Smooth muscle cell (in vitro differentiated cells): Measurements from ENCODE around the gene LRCH1. TPM values are rescaled to one million over a fixed set of nuclear protein-coding genes. Genes with fewer than 3 reads are reported as not detected.

Source experiments
- DNase-seq: peaks from one replicate; lab custom pipeline; 2025; ENCODE audit not compliant: unreplicated experiment; lab: John Stamatoyannopoulos, UW
- H2AFZ ChIP-seq: fragments of 200-600 bp; sonication (generic); 2 replicates; pipeline ENCODE4 v1.6.0; 2016; ENCODE audit warnings: antibody characterized with exemption, low read depth, mild to moderate bottlenecking
- H3F3A ChIP-seq: fragments of 200-600 bp; sonication (generic); 2 replicates; pipeline ENCODE4 v1.6.0; 2017; ENCODE audit warnings: antibody characterized with exemption, low read depth
- H3K27ac ChIP-seq: fragments of 200-600 bp; sonication (generic); 2 replicates; pipeline ENCODE4 v1.5.1; 2016; ENCODE audit warnings: low read depth, mild to moderate bottlenecking
- H3K27me3 ChIP-seq: fragments of 200-600 bp; sonication (generic); 2 replicates; pipeline ENCODE4 v1.6.1; 2016; ENCODE audit warnings: low read depth, mild to moderate bottlenecking
- H3K36me3 ChIP-seq: fragments of 200-600 bp; sonication (generic); 2 replicates; pipeline ENCODE4 v1.5.1; 2016; ENCODE audit warnings: low read depth
- H3K4me1 ChIP-seq: fragments of 200-600 bp; sonication (generic); 2 replicates; pipeline ENCODE4 v1.5.1; 2016; ENCODE audit warnings: low read depth
- H3K4me2 ChIP-seq: fragments of 200-600 bp; sonication (generic); 2 replicates; pipeline ENCODE4 v1.6.0; 2016; ENCODE audit warnings: mild to moderate bottlenecking
- H3K4me3 ChIP-seq: fragments of 200-600 bp; sonication (generic); 2 replicates; pipeline ENCODE4 v1.5.1; 2016; ENCODE audit warnings: mild to moderate bottlenecking
- H3K79me2 ChIP-seq: fragments of 200-600 bp; sonication (generic); 2 replicates; pipeline ENCODE4 v1.6.0; 2016; ENCODE audit warnings: low read depth, mild to moderate bottlenecking
- H3K9ac ChIP-seq: fragments of 200-600 bp; sonication (generic); 2 replicates; pipeline ENCODE4 v1.6.0; 2016; ENCODE audit warnings: low read depth
- H3K9me3 ChIP-seq: fragments of 200-600 bp; sonication (generic); replicated peaks from 2 replicates; pipeline ENCODE4 v1.5.1; 2016; ENCODE audit warnings: low read depth
- H4K20me1 ChIP-seq: fragments of 200-600 bp; sonication (generic); 2 replicates; pipeline ENCODE4 v1.6.0; 2016; ENCODE audit warnings: low read depth
- CTCF ChIP-seq: fragments of 200-600 bp; sonication (generic); IDR thresholded peaks from 2 replicates; pipeline ENCODE4 v1.5.1; 2017; ENCODE audit warnings: borderline replicate concordance, mild to moderate bottlenecking, antibody characterized with exemption; ENCODE audit not compliant: insufficient read depth, poor library complexity, severe bottlenecking
- WGBS: methylation state at CpG from one replicate; pipeline ENCODE4 v1.1.7; 2016; ENCODE audit warnings: low lambda C conversion rate; 5-methylcytosine and 5-hydroxymethylcytosine counted together
- polyA plus RNA-seq: library from polyadenylated mRNA; unstranded; fragments of >200 nt; fragmentation: Nextera tagmentation; extraction: Ambion mirVana; gene quantifications from 2 replicates; pipeline ENCODE4 v1.2.1, GENCODE V29; 2016
- total RNA-seq: library from RNA; depleted of rRNA; stranded (reverse); fragments of >200 nt; gene quantifications from 2 replicates; pipeline ENCODE4 v1.2.3, GENCODE V29; 2014

Gene LRCH1
- total and polyA plus RNA-seq, 2 experiments from 2014 or later = 9.4 to 27.7 TPM

GRCh38 chr13:46628622-46629365, 75.8 kb downstream of the LRCH1 start:
- H3K27me3 ChIP-seq = no peaks in the 10 kb centered on the region
- H3K4me3 ChIP-seq = no peak overlapping the region
- H3K27ac ChIP-seq = no peak overlapping the region
- H3K4me2 ChIP-seq = no peak overlapping the region
- no peak for DNase-seq
- no peaks in the 10 kb centered on the region for H3K36me3 ChIP-seq
- peaks cover 57% of the 10 kb centered on the region for H4K20me1 ChIP-seq
- peaks cover 19% of the 10 kb centered on the region for H3F3A ChIP-seq
- peaks cover 94% of the 10 kb centered on the region for H3K79me2 ChIP-seq
- no peaks in the 10 kb centered on the region for H3K9me3 ChIP-seq
- no peak overlapping the region for H3K9ac ChIP-seq
- H2AFZ ChIP-seq = no peak overlapping the region
- WGBS = 92% methylated on average over 7 of the region's 7 CpGs
- no peak for TF ChIP-seq CTCF
- peaks cover 24% of the 10 kb centered on the region for H3K4me1 ChIP-seq

- no peak overlapping the region for H2AFZ ChIP-seq
Measured at GRCh38 chr13:46629811-46630413, 76.9 kb downstream of the LRCH1 start.

GRCh38 chr13:46630431-46631178, 77.6 kb downstream of the LRCH1 start:
- TF ChIP-seq CTCF = no peak
- 6% methylated on average over 1 of the region's 1 CpG for WGBS
- Histone ChIP-seq H3K4me1 (peaks cover 27% of the 10 kb centered on the region), H3F3A (peaks cover 19% of the 10 kb centered on the region), H3K4me3 (no peak overlapping the region), H3K27ac (peak overlapping the region; percentile 15), H3K9me3 (no peaks in the 10 kb centered on the region), H3K9ac (no peak overlapping the region), H3K36me3 (no peaks in the 10 kb centered on the region), H2AFZ (no peak overlapping the region), H3K4me2 (peak overlapping the region; percentile 58), H3K79me2 (peaks cover 91% of the 10 kb centered on the region), H3K27me3 (no peaks in the 10 kb centered on the region), H4K20me1 (peaks cover 53% of the 10 kb centered on the region)
- DNase-seq = no peak

More at GRCh38 chr13:46629811-46630413, 76.9 kb downstream of the LRCH1 start:
- no peak for DNase-seq
- Histone ChIP-seq H3F3A (peaks cover 19% of the 10 kb centered on the region), H3K4me1 (peaks cover 27% of the 10 kb centered on the region), H3K9me3 (no peaks in the 10 kb centered on the region), H3K9ac (no peak overlapping the region), H3K4me3 (no peak overlapping the region), H3K27me3 (no peaks in the 10 kb centered on the region), H3K36me3 (no peaks in the 10 kb centered on the region), H4K20me1 (peaks cover 53% of the 10 kb centered on the region), H3K79me2 (peaks cover 93% of the 10 kb centered on the region), H3K27ac (peak overlapping the region; percentile 15), H3K4me2 (peak overlapping the region; percentile 58)
- no peak for TF ChIP-seq CTCF
- 29% methylated on average over 1 of the region's 1 CpG for WGBS
